T-helper 2 cell treated with Interferon-gamma antibody and Interleukin-4, amounts not matched to agents 5 μg/mL and 100 μg/mL, for 36 hours (primary cell): Measurements from ENCODE around the gene ATP6AP1.

Experiments
- DNase-seq: peaks from one replicate; pipeline ENCODE4 v3.0.0; 2021; ENCODE audit warnings: low spot score
- H3K27ac Mint-ChIP-seq: one replicate; pipeline ENCODE4 v1.8.0; 2021; ENCODE audit warnings: mild to moderate bottlenecking, mixed read lengths
- H3K27me3 Mint-ChIP-seq: one replicate; pipeline ENCODE4 v1.8.0; 2021; ENCODE audit warnings: low read depth, mixed read lengths
- H3K36me3 Mint-ChIP-seq: one replicate; pipeline ENCODE4 v1.8.0; 2021; ENCODE audit warnings: low read depth, mixed read lengths
- H3K4me1 Mint-ChIP-seq: one replicate; pipeline ENCODE4 v1.8.0; 2021; ENCODE audit warnings: low read depth, mixed read lengths
- H3K4me3 Mint-ChIP-seq: one replicate; pipeline ENCODE4 v1.8.0; 2022; ENCODE audit warnings: mild to moderate bottlenecking, moderate library complexity, mixed read lengths
- H3K9me3 Mint-ChIP-seq: one replicate; pipeline ENCODE4 v1.8.0; 2021; ENCODE audit warnings: mixed read lengths

The ATP6AP1 gene

GRCh38 chrX:154458954-154459778 is 30.7 kb downstream of the ATP6AP1 start:
- Mint-ChIP-seq H3K4me3 (peak overlapping the region; percentile 78), H3K27ac (peak overlapping the region; percentile 75), H3K36me3 (peaks cover 2% of the 10 kb centered on the region), H3K9me3 (no peaks in the 10 kb centered on the region), H3K4me1 (peaks cover 5% of the 10 kb centered on the region), H3K27me3 (no peaks in the 10 kb centered on the region)
- DNase-seq, result no peak

- Mint-ChIP-seq H3K9me3 (no peaks in the 10 kb centered on the region), H3K27ac (no peak overlapping the region), H3K36me3 (no peaks in the 10 kb centered on the region), H3K27me3 (no peaks in the 10 kb centered on the region), H3K4me3 (peak overlapping the region; percentile 36), H3K4me1 (peaks cover 5% of the 10 kb centered on the region)
- DNase-seq, result no peak
Observed at GRCh38 chrX:154459832-154460231, 31.4 kb downstream of the ATP6AP1 start.

- Mint-ChIP-seq H3K4me3 (peak overlapping the region; percentile 36), H3K27me3 (no peaks in the 10 kb centered on the region), H3K9me3 (no peaks in the 10 kb centered on the region), H3K4me1 (peaks cover 5% of the 10 kb centered on the region), H3K27ac (no peak overlapping the region), H3K36me3 (no peaks in the 10 kb centered on the region)
- no peak for DNase-seq
Observed at GRCh38 chrX:154460326-154460725, 31.8 kb downstream of the ATP6AP1 start.

- no peak overlapping the region for H3K4me3 Mint-ChIP-seq
Observed at GRCh38 chrX:154462396-154462795, 33.9 kb downstream of the ATP6AP1 start.

GRCh38 chrX:154463611-154464220 is 35.2 kb downstream of the ATP6AP1 start:
- no peak for DNase-seq
- Mint-ChIP-seq H3K36me3 (no peaks in the 10 kb centered on the region), H3K4me1 (no peaks in the 10 kb centered on the region), H3K9me3 (no peaks in the 10 kb centered on the region), H3K4me3 (no peak overlapping the region), H3K27me3 (no peaks in the 10 kb centered on the region), H3K27ac (no peak overlapping the region)

More at GRCh38 chrX:154462396-154462795, 33.9 kb downstream of the ATP6AP1 start:
- Mint-ChIP-seq H3K27ac (no peak overlapping the region), H3K27me3 (no peaks in the 10 kb centered on the region), H3K9me3 (no peaks in the 10 kb centered on the region), H3K4me1 (peaks cover 1% of the 10 kb centered on the region), H3K36me3 (no peaks in the 10 kb centered on the region)
- DNase-seq, result no peak

- Mint-ChIP-seq H3K27ac (no peak overlapping the region), H3K9me3 (no peaks in the 10 kb centered on the region), H3K4me3 (no peak overlapping the region), H3K36me3 (no peaks in the 10 kb centered on the region), H3K27me3 (no peaks in the 10 kb centered on the region), H3K4me1 (no peaks in the 10 kb centered on the region)
- DNase-seq, result no peak
Observed at GRCh38 chrX:154464806-154465365, 36.4 kb downstream of the ATP6AP1 start.

- no peak overlapping the region for H3K27ac Mint-ChIP-seq
- DNase-seq, result no peak
- H3K27me3 Mint-ChIP-seq, result no peaks in the 10 kb centered on the region
- H3K9me3 Mint-ChIP-seq, result no peaks in the 10 kb centered on the region
- H3K4me1 Mint-ChIP-seq, result no peaks in the 10 kb centered on the region
- no peaks in the 10 kb centered on the region for H3K36me3 Mint-ChIP-seq
- H3K4me3 Mint-ChIP-seq, result no peak overlapping the region
Observed at GRCh38 chrX:154465601-154466000, 37.1 kb downstream of the ATP6AP1 start.

GRCh38 chrX:154466036-154466435 is 37.6 kb downstream of the ATP6AP1 start:
- H3K27ac Mint-ChIP-seq, result no peak overlapping the region
- no peak overlapping the region for H3K4me3 Mint-ChIP-seq
- DNase-seq, result no peak
- H3K4me1 Mint-ChIP-seq, result no peaks in the 10 kb centered on the region
- H3K27me3 Mint-ChIP-seq, result no peaks in the 10 kb centered on the region
- no peaks in the 10 kb centered on the region for H3K36me3 Mint-ChIP-seq
- no peaks in the 10 kb centered on the region for H3K9me3 Mint-ChIP-seq

- no peaks in the 10 kb centered on the region for H3K27me3 Mint-ChIP-seq
- H3K36me3 Mint-ChIP-seq, result no peaks in the 10 kb centered on the region
- H3K9me3 Mint-ChIP-seq, result no peaks in the 10 kb centered on the region
- no peaks in the 10 kb centered on the region for H3K4me1 Mint-ChIP-seq
- H3K4me3 Mint-ChIP-seq, result no peak overlapping the region
- DNase-seq, result no peak
- H3K27ac Mint-ChIP-seq, result no peak overlapping the region
Observed at GRCh38 chrX:154466907-154467306, 38.4 kb downstream of the ATP6AP1 start.

GRCh38 chrX:154467556-154467955 is 39.1 kb downstream of the ATP6AP1 start:
- Mint-ChIP-seq H3K27me3 (no peaks in the 10 kb centered on the region), H3K27ac (no peak overlapping the region), H3K4me1 (no peaks in the 10 kb centered on the region), H3K9me3 (no peaks in the 10 kb centered on the region), H3K36me3 (no peaks in the 10 kb centered on the region), H3K4me3 (no peak overlapping the region)
- no peak for DNase-seq

GRCh38 chrX:154468217-154468616 is 39.7 kb downstream of the ATP6AP1 start:
- Mint-ChIP-seq H3K36me3 (no peaks in the 10 kb centered on the region), H3K9me3 (no peaks in the 10 kb centered on the region), H3K27ac (no peak overlapping the region), H3K27me3 (no peaks in the 10 kb centered on the region), H3K4me1 (no peaks in the 10 kb centered on the region), H3K4me3 (no peak overlapping the region)
- DNase-seq, result no peak

- Mint-ChIP-seq H3K4me1 (no peaks in the 10 kb centered on the region), H3K27ac (no peak overlapping the region), H3K27me3 (no peaks in the 10 kb centered on the region), H3K4me3 (no peak overlapping the region), H3K9me3 (no peaks in the 10 kb centered on the region), H3K36me3 (no peaks in the 10 kb centered on the region)
- DNase-seq, result no peak
Observed at GRCh38 chrX:154469114-154469513, 40.6 kb downstream of the ATP6AP1 start.

GRCh38 chrX:154469880-154470279 is 41.4 kb downstream of the ATP6AP1 start:
- Mint-ChIP-seq H3K9me3 (no peaks in the 10 kb centered on the region), H3K4me3 (no peak overlapping the region), H3K27me3 (no peaks in the 10 kb centered on the region), H3K27ac (no peak overlapping the region), H3K4me1 (no peaks in the 10 kb centered on the region), H3K36me3 (no peaks in the 10 kb centered on the region)
- no peak for DNase-seq

- DNase-seq, result no peak
- H3K36me3 Mint-ChIP-seq, result no peaks in the 10 kb centered on the region
- no peaks in the 10 kb centered on the region for H3K9me3 Mint-ChIP-seq
- no peak overlapping the region for H3K27ac Mint-ChIP-seq
- no peak overlapping the region for H3K4me3 Mint-ChIP-seq
- H3K4me1 Mint-ChIP-seq, result peaks cover 1% of the 10 kb centered on the region
- H3K27me3 Mint-ChIP-seq, result no peaks in the 10 kb centered on the region
Observed at GRCh38 chrX:154470434-154470833, 42.0 kb downstream of the ATP6AP1 start.
